GM18517 (cell line): ENCODE measurements around the gene DISP2.

Source experiments
- ATAC-seq: cut with Tn5 transposase; IDR thresholded peaks from one replicate; pipeline ENCODE4 v1.9.1; 2021; ENCODE audit warnings: mild to moderate bottlenecking, moderate library complexity; ENCODE audit not compliant: unreplicated experiment

DISP2 gene

GRCh38 chr15:40342416-40343320 lies 15.4 kb upstream of the DISP2 start:
- ATAC-seq: no peak

GRCh38 chr15:40343512-40343911 lies 14.5 kb upstream of the DISP2 start:
- no peak for ATAC-seq

- no peak for ATAC-seq
These were observed 13.8 kb upstream of the DISP2 start for GRCh38 chr15:40344217-40344616.

GRCh38 chr15:40344631-40345120 lies 13.3 kb upstream of the DISP2 start:
- ATAC-seq: no peak

- no peak for ATAC-seq
These were observed 12.7 kb upstream of the DISP2 start for GRCh38 chr15:40345225-40345866.

- no peak for ATAC-seq
These were observed 12.0 kb upstream of the DISP2 start for GRCh38 chr15:40345867-40346578.

GRCh38 chr15:40346579-40347558 lies 11.2 kb upstream of the DISP2 start:
- ATAC-seq: no peak

GRCh38 chr15:40347559-40348473 lies 10.2 kb upstream of the DISP2 start:
- ATAC-seq: no peak

GRCh38 chr15:40348474-40348870 lies 9.5 kb upstream of the DISP2 start:
- ATAC-seq: no peak

- ATAC-seq: no peak
These were observed 8.9 kb upstream of the DISP2 start for GRCh38 chr15:40349163-40349562.

- no peak for ATAC-seq
These were observed 5.6 kb upstream of the DISP2 start for GRCh38 chr15:40352281-40352901.

- ATAC-seq: no peak
These were observed 4.3 kb upstream of the DISP2 start for GRCh38 chr15:40353697-40354096.

- no peak for ATAC-seq
These were observed 3.4 kb upstream of the DISP2 start for GRCh38 chr15:40354408-40355171.

- ATAC-seq: no peak
These were observed 1.9 kb upstream of the DISP2 start for GRCh38 chr15:40355976-40356585.

GRCh38 chr15:40357246-40357645 lies 773 bp upstream of the DISP2 start:
- ATAC-seq: no peak

- no peak for ATAC-seq
These were observed 693 bp downstream of the DISP2 start for GRCh38 chr15:40358471-40359353.

GRCh38 chr15:40360015-40360414 lies 2.0 kb downstream of the DISP2 start:
- no peak for ATAC-seq
